ENCODE results near the gene CUX1. TPM values are rescaled to one million over a fixed set of nuclear protein-coding genes. Genes with fewer than 3 reads are reported as not detected.

Gene CUX1
- total and polyA plus RNA-seq, 9 donors, result 42.2 to 151 (median 126) TPM

DNA sequence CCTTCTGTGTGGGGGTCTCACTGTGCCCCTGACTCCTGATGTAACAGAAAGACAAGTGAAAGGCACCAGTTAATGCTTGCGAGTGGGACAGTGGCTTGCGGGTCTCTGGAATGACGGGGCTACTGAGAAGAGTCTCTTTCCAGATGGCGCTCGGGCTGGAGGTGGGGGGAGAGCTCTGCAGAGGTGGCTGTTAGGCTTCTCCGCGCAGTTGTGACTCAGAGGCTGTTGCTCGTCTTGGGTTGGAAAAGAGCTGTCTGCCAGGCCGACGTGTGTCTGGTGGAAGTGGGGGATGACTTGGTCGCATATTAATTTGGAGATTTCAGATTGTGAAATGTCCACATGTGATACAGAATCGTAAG lies 441.3 kb downstream of the CUX1 start:
- no peaks in the 10 kb centered on the region for H3K36me3 ChIP-seq
- TF ChIP-seq POLR2A (IDR thresholded peaks at IDR 0.05), result no peak
- no peak for TF ChIP-seq EP300 (IDR thresholded peaks at IDR 0.05)
- TF ChIP-seq, protein P1, sequence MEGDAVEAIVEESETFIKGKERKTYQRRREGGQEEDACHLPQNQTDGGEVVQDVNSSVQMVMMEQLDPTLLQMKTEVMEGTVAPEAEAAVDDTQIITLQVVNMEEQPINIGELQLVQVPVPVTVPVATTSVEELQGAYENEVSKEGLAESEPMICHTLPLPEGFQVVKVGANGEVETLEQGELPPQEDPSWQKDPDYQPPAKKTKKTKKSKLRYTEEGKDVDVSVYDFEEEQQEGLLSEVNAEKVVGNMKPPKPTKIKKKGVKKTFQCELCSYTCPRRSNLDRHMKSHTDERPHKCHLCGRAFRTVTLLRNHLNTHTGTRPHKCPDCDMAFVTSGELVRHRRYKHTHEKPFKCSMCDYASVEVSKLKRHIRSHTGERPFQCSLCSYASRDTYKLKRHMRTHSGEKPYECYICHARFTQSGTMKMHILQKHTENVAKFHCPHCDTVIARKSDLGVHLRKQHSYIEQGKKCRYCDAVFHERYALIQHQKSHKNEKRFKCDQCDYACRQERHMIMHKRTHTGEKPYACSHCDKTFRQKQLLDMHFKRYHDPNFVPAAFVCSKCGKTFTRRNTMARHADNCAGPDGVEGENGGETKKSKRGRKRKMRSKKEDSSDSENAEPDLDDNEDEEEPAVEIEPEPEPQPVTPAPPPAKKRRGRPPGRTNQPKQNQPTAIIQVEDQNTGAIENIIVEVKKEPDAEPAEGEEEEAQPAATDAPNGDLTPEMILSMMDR (IDR thresholded peaks at IDR 0.05), result no peak
- no peak for DNase-seq
- intact Hi-C loops (cut with DNase I), result no loop called here
- H3K4me1 ChIP-seq (ENCODE audit: insufficient read depth), result no peaks in the 10 kb centered on the region
- H3K4me3 ChIP-seq, result no peak overlapping the region
- WGBS, 3 donors, result 77 to 82% (median 80%) methylated on average over 12 of the region's 12 CpGs
- H3K27me3 ChIP-seq, result no peaks in the 10 kb centered on the region
- no peak overlapping the region for H3K27ac ChIP-seq
- H3K9me3 ChIP-seq, result no peaks in the 10 kb centered on the region

DNA sequence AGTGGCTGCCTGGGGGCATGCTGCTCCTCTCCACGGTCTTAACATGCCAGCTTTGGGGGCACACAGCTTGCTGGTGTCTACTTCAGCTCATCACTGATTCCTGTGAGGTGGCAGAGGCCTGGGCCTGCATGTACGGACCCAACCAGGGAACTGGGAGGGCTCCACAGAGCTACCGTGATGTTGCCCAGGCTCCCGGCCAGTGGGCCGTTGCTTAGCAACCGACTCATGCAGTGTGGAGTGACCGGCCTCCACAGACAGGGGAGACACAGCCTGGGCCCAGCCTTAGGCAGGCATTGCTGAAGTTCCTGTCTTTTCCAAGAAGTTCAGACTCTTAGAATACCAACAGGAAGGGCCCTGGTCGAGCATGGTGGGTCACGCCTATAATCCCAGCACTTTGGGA lies 443.4 kb downstream of the CUX1 start:
- no peaks in the 10 kb centered on the region for H3K9me3 ChIP-seq
- DNase-seq, result peak; percentile 36 to 59 (median 52)
- 40 to 44% (median 42%) methylated on average over 9 of the region's 9 CpGs for WGBS, 3 donors
- H3K4me1 ChIP-seq (ENCODE audit: insufficient read depth), result no peaks in the 10 kb centered on the region
- TF ChIP-seq EP300 (IDR thresholded peaks at IDR 0.05), result no peak
- TF ChIP-seq, protein P1 (IDR thresholded peaks at IDR 0.05), result no peak
- no peak for TF ChIP-seq POLR2A (IDR thresholded peaks at IDR 0.05)
- H3K27ac ChIP-seq, result no peak overlapping the region
- H3K27me3 ChIP-seq, result no peaks in the 10 kb centered on the region
- no peaks in the 10 kb centered on the region for H3K36me3 ChIP-seq
- no peak overlapping the region for H3K4me3 ChIP-seq
- intact Hi-C loops (cut with DNase I), result no loop called here

DNA sequence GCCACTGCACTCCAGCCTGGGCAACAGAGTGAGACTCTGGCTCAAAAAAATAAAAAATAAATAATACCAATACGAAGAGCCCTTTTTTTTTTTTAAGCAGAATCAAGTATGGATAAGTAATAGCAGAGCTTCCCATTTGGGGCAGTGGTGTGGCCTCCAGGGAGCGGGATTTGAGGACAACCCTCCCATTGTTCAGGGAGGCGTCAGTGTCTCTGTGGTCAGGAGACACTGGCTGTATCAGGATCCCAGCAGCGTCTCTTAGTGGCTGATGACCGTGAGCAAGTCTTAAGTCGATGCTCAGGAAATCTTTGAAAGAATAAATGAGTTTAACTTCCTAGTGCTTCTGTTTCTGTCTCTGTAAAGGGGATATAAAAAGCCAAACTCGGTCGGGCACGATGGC lies 444.0 kb downstream of the CUX1 start:
- Histone ChIP-seq H3K27me3 (no peaks in the 10 kb centered on the region), H3K36me3 (no peaks in the 10 kb centered on the region), H3K4me3 (no peak overlapping the region), H3K9me3 (no peaks in the 10 kb centered on the region), H3K27ac (no peak overlapping the region), H3K4me1 (ENCODE audit: insufficient read depth) (no peaks in the 10 kb centered on the region)
- WGBS, 3 donors, result 83 to 86% (median 85%) methylated on average over 9 of the region's 9 CpGs
- TF ChIP-seq POLR2A (IDR thresholded peaks at IDR 0.05), result no peak
- no peak for DNase-seq
- intact Hi-C loops (cut with DNase I), result no loop called here

DNA sequence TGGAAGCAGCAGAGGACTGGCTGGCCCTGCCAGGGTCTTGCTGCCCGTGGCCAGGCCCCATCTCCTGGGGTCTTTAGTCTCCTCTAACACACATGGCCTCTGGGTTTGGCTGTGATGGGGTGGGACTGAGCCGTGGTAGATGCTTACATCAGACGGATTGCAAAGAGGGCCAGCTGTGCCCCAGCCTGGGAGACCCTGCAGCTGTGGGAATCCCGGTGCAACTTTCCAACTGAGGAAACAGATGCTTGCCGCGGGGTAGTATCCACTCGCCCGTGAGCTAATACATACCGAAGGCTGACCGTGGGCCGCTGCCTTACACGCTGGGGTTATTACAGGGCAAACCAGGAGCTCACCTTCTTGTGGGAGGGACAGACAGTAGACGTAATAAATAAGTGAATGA lies 445.1 kb downstream of the CUX1 start:
- WGBS, 3 donors, result 87 to 93% (median 91%) methylated on average over 13 of the region's 13 CpGs
- no peak overlapping the region for H3K4me3 ChIP-seq
- H3K4me1 ChIP-seq (ENCODE audit: insufficient read depth), result no peaks in the 10 kb centered on the region
- H3K27me3 ChIP-seq, result no peaks in the 10 kb centered on the region
- no peaks in the 10 kb centered on the region for H3K9me3 ChIP-seq
- TF ChIP-seq, protein P1 (IDR thresholded peaks at IDR 0.05), result no peak
- TF ChIP-seq POLR2A (IDR thresholded peaks at IDR 0.05) (no peak), EP300 (IDR thresholded peaks at IDR 0.05) (no peak)
- H3K27ac ChIP-seq, result no peak overlapping the region
- H3K36me3 ChIP-seq, result no peaks in the 10 kb centered on the region
- DNase-seq, result no peak
- intact Hi-C loops (cut with DNase I), result no loop called here

DNA sequence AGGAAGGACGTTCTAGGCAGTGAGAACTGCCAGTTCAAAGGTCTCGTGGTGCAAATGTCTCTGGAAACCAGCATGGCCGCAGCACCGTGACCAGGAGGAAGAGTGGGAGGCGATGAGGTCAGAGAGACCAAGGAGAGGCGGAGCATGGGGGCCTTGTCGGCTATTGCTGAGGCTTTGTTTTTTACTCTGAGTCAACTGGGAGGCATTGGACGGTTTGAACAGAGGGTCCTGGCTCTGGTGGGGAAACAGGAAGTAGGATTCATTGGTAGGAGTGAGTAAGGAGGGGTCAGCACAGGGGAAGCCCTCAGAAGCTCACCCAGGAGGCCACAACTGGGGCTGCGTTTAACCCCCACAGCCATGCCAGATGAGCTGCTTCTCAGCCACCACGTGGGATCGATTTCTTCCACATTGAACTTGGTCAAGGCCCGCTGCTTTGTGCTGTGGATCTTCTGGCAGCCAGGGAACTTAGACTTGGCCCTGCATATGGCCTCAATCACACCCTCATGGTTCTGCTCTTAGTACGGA lies 447.0 kb downstream of the CUX1 start:
- Histone ChIP-seq H3K27me3 (no peaks in the 10 kb centered on the region), H3K4me1 (ENCODE audit: insufficient read depth) (no peaks in the 10 kb centered on the region), H3K36me3 (no peaks in the 10 kb centered on the region), H3K4me3 (no peak overlapping the region), H3K9me3 (no peaks in the 10 kb centered on the region), H3K27ac (no peak overlapping the region)
- 55 to 71% (median 69%) methylated on average over 13 of the region's 13 CpGs for WGBS, 3 donors
- no peak for DNase-seq
- intact Hi-C loops (cut with DNase I), result no loop called here
- no peak for TF ChIP-seq EP300 (IDR thresholded peaks at IDR 0.05)
- TF ChIP-seq, protein P1 (IDR thresholded peaks at IDR 0.05), result no peak
- TF ChIP-seq POLR2A (IDR thresholded peaks at IDR 0.05), result no peak

All from ovary (tissue), 9 donors.